Left colon (tissue), 2 donors: ENCODE data around the gene PRXL2B. TPM values are rescaled to one million over a fixed set of nuclear protein-coding genes. Genes with fewer than 3 reads are reported as not detected.

Experiments
- ATAC-seq: fragments of 200-7000 bp; cut with Tn5 transposase; one replicate; pipeline ENCODE4 v1.9.1; 2020; ENCODE audit warnings: mild to moderate bottlenecking, moderate library complexity
- DNase-seq, 2 donors: peaks; one replicate each; pipeline ENCODE4 v3.0.0-alpha.2; 2020
- intact Hi-C, 2 donors: fragments of 100-400 bp; cut with DNase I in 1 of 2; cut with micrococcal nuclease in 1 of 2; formaldehyde crosslinking; loops; one replicate each; pipeline versions ENCODE4 v1.11.2 to v1.14.0; 2022; cut with DNase I, micrococcal nuclease
- total RNA-seq, 2 donors: library from RNA; stranded (reverse); fragmentation: NEBNext Ultra II Directional; extraction: Animal tissue kit (Norgen Biotek cat#: 25700); gene quantifications; one replicate each; pipeline ENCODE4 v1.2.1, GENCODE V29; 2021
- donor health status: DM: no; HTN: no; CAD: no.
- donor health status: DM: yes; HTN: yes; CAD: no.

PRXL2B gene
- total RNA-seq, 2 donors from 2014 or later = 73.9 to 86.3 TPM

- DNase-seq = no peak
- intact Hi-C loops = no loop called here
- ATAC-seq = no peak
Measured at GRCh38 chr1:2639203-2639602, 52.6 kb downstream of the PRXL2B start.

DNA sequence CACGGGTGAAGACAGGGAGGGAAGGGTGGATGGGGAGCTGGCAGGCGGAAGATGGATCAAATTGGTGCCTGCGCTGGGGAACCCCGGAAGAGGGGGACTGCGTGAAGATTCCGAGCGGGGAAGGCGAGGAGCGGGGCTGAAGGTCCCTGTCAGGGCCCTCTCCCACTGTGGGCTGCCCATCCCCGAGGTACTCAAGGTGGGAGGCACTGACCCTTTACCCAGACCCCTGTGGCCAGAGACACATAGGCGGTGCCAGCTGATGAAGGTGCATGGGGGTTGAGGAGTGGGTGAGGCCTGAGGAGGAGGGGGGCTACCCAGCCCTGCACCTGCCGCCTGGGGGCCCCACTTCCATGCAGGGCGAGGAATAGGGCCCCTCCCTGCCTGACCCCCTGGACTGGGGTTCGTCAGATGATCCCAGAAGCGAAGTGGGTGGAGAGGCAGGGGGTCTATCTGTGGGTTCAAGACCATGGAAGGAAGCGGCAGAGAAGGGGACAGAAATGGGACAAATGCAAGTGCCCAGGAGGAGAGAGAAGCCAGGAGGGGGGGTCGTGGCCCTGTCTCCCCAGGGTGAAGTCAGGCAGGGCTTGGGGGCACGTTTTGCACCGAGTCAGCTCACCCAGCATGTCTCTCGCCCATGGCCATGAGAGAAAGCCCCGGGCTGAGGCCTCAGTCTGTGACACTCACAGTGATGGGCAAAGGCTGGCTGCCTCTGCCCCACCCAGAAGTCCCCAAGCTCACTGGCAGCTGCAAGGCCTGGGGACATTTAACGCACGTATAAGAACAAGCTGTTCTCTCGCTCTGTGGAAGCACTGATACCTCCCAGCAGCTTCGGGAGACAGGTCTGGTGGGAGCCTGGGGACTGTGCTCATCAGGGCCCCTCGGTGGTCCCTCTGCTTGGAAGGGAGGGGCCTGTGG is 53.3 kb downstream of the PRXL2B start:
- DNase-seq = no peak
- intact Hi-C loops = loop anchor here in 1 of 2 donors (10.0 kb wide), 1 partner anchor 225 kb away; the partner anchor contains the start of gene PEX10
- no peak for ATAC-seq

DNA sequence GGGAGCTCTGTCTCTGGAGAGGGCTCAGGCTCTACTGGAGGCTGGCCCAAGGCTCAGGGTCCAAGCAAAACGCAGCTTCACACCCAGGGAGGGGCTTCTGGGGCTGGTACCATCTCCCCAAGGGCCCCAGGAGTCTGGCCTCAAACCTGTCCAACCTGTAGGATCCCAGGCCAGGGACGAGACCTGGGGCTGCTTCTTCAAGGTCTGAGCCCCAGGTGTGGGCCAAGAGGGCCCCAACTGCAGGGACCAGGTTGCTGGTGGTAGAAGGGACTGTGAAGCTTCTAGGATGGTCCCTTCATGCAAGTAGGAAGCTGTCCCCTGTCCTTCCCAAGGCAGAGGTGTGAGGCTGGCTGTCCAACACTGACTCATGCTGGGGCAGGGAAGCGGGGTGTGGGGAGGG is 54.0 kb downstream of the PRXL2B start:
- no peak for DNase-seq
- ATAC-seq = no peak
- intact Hi-C loops = loop anchor here in 1 of 2 donors (10.0 kb wide), 1 partner anchor 226 kb away; the partner anchor contains the start of gene PEX10

Other genes with a start within 250 kb of the PRXL2B start
- 10 to 100 TPM; 11.0 to 15.2 TPM for gene MORN1, start 195.2 kb upstream of the PRXL2B start, total RNA-seq
- 100 to 1,000 TPM; 191 to 221 TPM for gene RER1, start 194.9 kb upstream of the PRXL2B start, total RNA-seq
- 10 to 100 TPM; 17.8 to 19.9 TPM for gene PEX10, start 174.2 kb upstream of the PRXL2B start, total RNA-seq
- gene PLCH2, start 110.5 kb upstream of the PRXL2B start, total RNA-seq = 1 to 10 TPM; 3.6 to 4.6 TPM
- gene PANK4, start 60.2 kb upstream of the PRXL2B start, total RNA-seq = 10 to 100 TPM; 29.4 to 32.6 TPM
- 1 to 10 TPM; 2.7 to 6.2 TPM for gene HES5, start 56.5 kb upstream of the PRXL2B start, total RNA-seq
- 100 to 1,000 TPM; 142 to 178 TPM for gene TNFRSF14, start 30.4 kb upstream of the PRXL2B start, total RNA-seq
- gene MMEL1, start 46.2 kb downstream of the PRXL2B start, total RNA-seq = 10 to 100 TPM in 1 of 2 donors, 1 to 10 TPM in 1; 7.8 to 11.5 TPM
- gene TTC34, start 214.9 kb downstream of the PRXL2B start, total RNA-seq = under 1 TPM; 0.43 to 0.67 TPM